IPS DF 6.9 (cell line): ENCODE data around the gene EVC.

Source experiments
- DNase-seq: peaks from one replicate; pipeline ENCODE4 v3.0.0-alpha.2; 2013; ENCODE audit warnings: low read depth, low spot score
- H3K27ac ChIP-seq: one replicate; pipeline ENCODE4 v1.5.1; 2013; ENCODE audit warnings: low read length, control low read depth
- H3K27me3 ChIP-seq: 2 replicates; pipeline ENCODE4 v1.6.1; 2013; ENCODE audit warnings: mild to moderate bottlenecking, low read length; ENCODE audit not compliant: control insufficient read depth, insufficient read depth
- H3K36me3 ChIP-seq: 2 replicates; pipeline ENCODE4 v1.6.1; 2013; ENCODE audit warnings: low read length; ENCODE audit not compliant: control insufficient read depth, insufficient read depth
- H3K4me1 ChIP-seq: 2 replicates; pipeline ENCODE4 v1.6.1; 2013; ENCODE audit warnings: low read length; ENCODE audit not compliant: control insufficient read depth, insufficient read depth
- H3K4me3 ChIP-seq: 2 replicates; pipeline ENCODE4 v1.5.1; 2013; ENCODE audit warnings: mild to moderate bottlenecking, low read length
- H3K9me3 ChIP-seq: 2 replicates; pipeline ENCODE4 v1.6.1; 2013; ENCODE audit warnings: low read length, inconsistent platforms; ENCODE audit not compliant: control insufficient read depth, insufficient read depth
- WGBS: extraction: QIAGEN DNeasy Blood & Tissue Kit; methylation state at CpG from one replicate; pipeline ENCODE4 v1.1.7; 2013; ENCODE audit warnings: mixed read lengths, missing lambda C conversion rate; ENCODE audit not compliant: insufficient read length, insufficient coverage; 5-methylcytosine and 5-hydroxymethylcytosine counted together

EVC gene

DNA sequence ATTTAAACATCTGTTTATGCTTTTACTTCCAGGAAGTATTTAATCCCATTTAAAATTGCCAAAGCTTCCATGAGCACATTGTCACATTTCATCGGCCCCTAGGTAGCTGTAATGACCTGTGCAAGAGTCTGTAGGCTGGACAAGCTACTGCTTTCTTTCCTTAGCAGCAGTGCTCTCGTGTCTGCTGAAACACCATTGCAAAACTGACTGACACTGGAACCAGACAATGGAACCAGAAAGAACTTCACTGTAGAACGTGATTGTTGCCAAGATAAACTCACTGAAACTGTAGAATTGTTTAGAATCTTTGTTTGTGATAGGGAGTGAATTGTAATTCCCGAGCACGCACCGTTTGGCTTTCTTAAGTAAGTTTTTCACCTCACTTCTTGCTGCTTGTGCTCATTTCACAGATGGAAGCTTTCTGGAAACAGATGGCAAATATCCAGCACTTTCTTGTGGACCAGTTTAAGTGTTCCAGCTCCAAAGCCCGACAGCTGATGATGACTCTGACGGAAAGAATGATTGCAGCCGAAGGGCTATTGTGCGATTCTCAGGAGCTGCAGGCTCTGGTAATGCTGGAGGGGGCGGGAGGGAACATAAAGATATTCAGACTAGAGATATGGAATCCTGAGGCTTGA, 36.9 kb downstream of the EVC start:
- H3K9me3 ChIP-seq: no peaks in the 10 kb centered on the region
- H3K27me3 ChIP-seq: no peaks in the 10 kb centered on the region
- H3K36me3 ChIP-seq: no peaks in the 10 kb centered on the region
- no peak overlapping the region for H3K27ac ChIP-seq
- no peak for DNase-seq
- peaks cover 9% of the 10 kb centered on the region for H3K4me1 ChIP-seq
- WGBS: no CpG with 5 or more reads among the region's 11 CpGs
- H3K4me3 ChIP-seq: no peak overlapping the region

DNA sequence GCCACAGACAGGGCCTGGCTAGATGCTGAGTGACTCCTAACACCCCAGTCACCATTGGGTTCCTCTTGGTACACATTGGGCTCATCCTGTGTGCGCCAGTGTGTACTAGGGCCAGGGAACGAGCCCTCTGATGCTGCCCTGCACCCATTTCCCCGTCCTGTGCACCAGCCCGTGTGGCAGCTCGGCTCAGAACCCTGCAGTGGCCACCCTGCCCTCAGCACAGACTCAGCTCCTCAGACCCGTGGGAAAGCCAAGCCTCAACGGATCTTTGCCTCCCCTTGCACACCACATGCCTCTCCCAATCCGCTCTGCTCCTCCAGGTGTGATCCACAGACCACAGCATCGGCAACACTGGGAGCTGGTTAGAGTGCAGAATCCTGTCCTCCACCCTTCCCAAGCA, 38.6 kb downstream of the EVC start:
- no CpG with 5 or more reads among the region's 9 CpGs for WGBS
- no peaks in the 10 kb centered on the region for H3K9me3 ChIP-seq
- H3K27me3 ChIP-seq: no peaks in the 10 kb centered on the region
- H3K4me1 ChIP-seq: peaks cover 12% of the 10 kb centered on the region
- no peak overlapping the region for H3K27ac ChIP-seq
- peaks cover 4% of the 10 kb centered on the region; the same call in 1 of the 2 replicates for H3K36me3 ChIP-seq
- H3K4me3 ChIP-seq: no peak overlapping the region
- no peak for DNase-seq

DNA sequence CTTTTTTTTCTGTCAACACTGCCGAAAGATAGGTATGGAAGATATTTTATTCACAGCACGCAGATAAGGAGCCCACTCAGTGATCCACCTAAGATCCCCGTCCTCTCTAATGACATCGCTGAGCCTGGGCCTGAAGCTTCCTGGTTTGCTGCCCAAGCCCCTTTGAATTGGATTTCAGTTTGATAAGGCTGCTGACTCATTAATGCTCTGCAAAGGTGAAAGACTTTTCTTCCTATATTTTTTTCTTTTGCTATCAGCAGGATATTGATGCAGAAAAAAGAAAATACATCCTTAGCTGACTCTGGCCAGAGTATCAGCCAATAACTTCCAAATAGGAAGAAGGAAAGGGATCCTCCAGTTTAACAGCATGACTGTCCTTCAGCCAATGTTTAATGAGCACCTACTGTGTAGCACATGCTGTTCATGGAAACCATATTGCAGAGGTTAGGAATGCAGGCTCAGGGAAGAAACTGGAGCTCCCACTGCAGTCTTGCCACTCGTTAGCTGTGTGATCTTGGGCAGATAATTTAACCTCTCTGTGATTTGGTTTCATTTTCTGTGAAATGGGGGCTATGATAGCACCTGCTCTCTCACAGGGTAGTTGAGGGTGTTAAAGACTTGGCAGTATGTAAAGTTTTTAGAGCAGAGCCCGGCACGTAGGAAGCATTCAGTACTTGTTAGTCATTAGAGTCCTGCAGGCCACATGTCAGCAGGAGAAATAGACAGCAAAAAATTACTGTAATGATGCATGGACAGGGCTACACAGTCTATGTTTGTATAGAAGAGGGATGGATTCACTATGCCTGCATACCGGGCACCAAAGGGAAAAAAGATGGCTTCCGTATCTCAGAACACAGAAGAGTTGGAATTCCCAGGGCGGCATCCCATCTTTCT, 39.3 kb downstream of the EVC start:
- no peak for DNase-seq
- H3K27ac ChIP-seq: no peak overlapping the region
- H3K4me3 ChIP-seq: no peak overlapping the region
- peaks cover 6% of the 10 kb centered on the region; the same call in 1 of the 2 replicates for H3K36me3 ChIP-seq
- no CpG with 5 or more reads among the region's 10 CpGs for WGBS
- H3K27me3 ChIP-seq: no peaks in the 10 kb centered on the region
- no peaks in the 10 kb centered on the region for H3K9me3 ChIP-seq
- H3K4me1 ChIP-seq: peaks cover 12% of the 10 kb centered on the region

DNA sequence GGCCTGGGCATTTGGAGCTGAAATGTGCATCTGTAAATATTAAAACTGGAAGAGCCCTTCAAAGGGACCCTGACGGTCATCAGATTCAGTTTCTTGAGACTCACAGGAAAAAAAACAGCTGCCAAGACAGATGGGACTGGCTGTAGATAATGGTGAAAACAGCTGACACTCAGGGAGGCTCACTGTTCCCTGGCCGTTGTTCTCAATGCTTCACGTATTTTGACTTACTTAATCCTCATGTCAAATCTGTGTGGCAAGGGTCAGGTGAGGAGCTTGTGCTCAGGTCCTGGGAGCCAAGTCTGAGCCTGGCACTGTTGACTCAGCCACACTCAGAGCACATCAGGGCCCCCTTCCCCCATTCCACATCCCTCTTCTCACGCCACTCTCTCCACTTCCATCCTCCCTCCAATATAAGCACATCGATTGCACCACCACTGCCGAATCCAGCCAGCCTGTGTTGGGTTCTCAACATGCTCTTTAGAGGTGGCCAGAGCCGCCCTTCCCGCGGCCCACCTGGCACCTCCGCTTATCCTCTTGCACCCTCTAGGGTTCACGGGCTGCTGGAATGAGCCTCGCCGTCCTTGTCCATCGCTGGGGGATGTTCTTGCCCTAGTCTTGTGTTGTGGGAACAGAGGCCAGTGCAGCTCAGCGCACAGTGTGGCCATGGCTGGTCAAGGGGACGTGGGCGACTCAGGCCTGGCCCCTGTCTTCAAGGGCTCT, 40.1 kb downstream of the EVC start:
- WGBS: no CpG with 5 or more reads among the region's 17 CpGs
- Histone ChIP-seq H3K4me1 (peaks cover 12% of the 10 kb centered on the region), H3K36me3 (peaks cover 7% of the 10 kb centered on the region; the same call in 1 of the 2 replicates), H3K4me3 (no peak overlapping the region), H3K9me3 (no peaks in the 10 kb centered on the region), H3K27me3 (no peaks in the 10 kb centered on the region), H3K27ac (no peak overlapping the region)
- no peak for DNase-seq

DNA sequence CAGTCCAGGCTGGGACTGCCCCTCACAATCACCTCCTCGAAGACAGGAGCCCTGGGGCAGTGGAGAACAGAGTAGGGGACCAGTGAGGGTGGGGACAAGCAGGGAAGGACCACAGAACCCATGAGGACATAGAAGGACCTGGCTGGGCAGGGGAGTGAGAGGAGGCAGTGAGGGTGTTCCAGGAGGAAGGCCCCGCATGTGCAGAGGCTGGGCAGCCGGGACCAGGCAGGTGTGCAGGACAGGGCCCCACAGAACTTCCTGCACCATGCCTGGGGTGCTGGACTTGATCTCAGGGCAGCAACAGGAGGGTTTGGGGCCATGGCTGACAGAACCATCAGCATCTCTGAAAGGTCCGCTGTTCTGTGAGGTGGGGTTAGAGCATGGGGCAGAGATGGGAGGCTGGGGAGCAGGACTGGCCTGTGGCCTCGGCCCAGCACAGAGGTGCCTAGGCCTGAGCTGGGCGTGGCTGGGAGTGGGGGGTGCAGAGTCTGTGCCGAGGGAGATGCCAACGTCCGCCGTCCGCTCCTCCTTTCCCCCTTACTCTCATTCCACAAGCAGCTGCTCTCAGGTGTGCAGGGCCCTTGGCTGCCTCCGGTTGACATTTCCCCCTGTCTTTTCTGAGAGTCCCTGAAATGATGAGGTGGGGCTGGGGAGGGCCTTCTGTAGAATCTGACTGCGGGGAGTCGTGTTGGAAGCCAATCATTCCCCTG, 40.8 kb downstream of the EVC start:
- Histone ChIP-seq H3K4me3 (no peak overlapping the region), H3K9me3 (no peaks in the 10 kb centered on the region), H3K4me1 (peaks cover 12% of the 10 kb centered on the region), H3K36me3 (peaks cover 11% of the 10 kb centered on the region), H3K27ac (peak overlapping the region; percentile 17), H3K27me3 (no peaks in the 10 kb centered on the region)
- WGBS: no CpG with 5 or more reads among the region's 14 CpGs
- no peak for DNase-seq

DNA sequence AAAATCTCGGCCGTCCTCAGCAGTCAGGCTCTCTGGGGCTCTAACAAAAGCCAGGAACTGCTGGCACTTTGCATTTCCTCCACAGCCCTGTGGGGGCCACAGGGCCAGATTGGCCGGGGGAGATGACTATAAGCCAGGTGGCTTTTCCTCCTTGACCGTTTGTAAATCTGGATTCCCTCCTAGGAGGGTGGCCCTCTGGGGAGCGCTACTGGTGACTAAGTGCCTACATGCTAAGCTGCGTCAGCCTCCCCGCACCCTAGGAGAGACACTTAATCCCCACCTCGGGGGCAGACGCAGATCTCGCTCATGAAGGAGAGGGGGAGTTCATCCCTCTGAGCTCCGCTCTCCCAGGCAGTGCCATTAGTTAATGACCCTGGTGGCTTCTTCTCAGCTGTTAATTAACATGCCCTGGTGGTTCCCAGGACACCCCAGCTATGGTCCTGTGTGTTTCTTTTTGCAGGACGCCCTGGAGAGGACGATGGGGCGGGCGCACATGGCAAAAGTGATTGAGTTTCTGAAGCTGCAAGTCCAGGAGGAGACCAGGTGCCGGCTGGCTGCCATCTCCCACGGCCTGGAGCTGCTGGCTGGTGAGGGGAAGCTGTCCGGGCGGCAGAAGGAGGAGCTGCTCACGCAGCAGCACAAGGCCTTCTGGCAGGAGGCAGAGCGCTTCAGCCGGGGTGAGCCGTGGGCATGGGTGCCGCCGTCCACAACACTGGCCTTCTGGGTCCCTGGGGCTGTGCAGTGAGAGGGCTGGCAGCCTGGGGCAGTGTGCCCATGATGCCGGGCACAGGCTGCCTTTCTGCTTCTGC, 41.6 kb downstream of the EVC start:
- Histone ChIP-seq H3K36me3 (peaks cover 14% of the 10 kb centered on the region), H3K4me1 (peaks cover 12% of the 10 kb centered on the region), H3K27me3 (no peaks in the 10 kb centered on the region), H3K9me3 (no peaks in the 10 kb centered on the region), H3K27ac (no peak overlapping the region), H3K4me3 (no peak overlapping the region)
- WGBS: no CpG with 5 or more reads among the region's 26 CpGs
- DNase-seq: peak; percentile 79

DNA sequence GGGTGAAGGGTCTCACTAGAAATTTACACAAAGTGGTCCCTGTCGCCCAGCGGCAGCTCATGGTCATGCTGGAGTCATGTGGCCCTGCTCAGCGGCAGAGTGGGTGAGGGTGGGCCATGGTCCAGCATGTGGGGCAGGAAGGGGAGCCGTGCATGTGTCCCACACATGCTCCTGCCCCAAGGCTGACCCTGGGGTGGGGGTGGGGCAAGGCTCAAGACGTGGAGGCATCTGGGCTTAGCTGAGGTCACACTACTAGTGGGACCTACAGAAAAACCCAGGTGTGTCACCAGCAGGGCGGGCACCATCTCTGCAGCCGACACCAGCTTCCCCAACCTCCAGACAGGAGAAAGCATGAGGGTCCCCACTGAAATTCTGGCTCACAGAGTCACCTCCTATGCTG, 42.4 kb downstream of the EVC start:
- H3K27me3 ChIP-seq: no peaks in the 10 kb centered on the region
- no CpG with 5 or more reads among the region's 7 CpGs for WGBS
- H3K9me3 ChIP-seq: no peaks in the 10 kb centered on the region
- DNase-seq: no peak
- H3K27ac ChIP-seq: no peak overlapping the region
- H3K4me3 ChIP-seq: no peak overlapping the region
- H3K36me3 ChIP-seq: peaks cover 14% of the 10 kb centered on the region
- peaks cover 12% of the 10 kb centered on the region for H3K4me1 ChIP-seq

DNA sequence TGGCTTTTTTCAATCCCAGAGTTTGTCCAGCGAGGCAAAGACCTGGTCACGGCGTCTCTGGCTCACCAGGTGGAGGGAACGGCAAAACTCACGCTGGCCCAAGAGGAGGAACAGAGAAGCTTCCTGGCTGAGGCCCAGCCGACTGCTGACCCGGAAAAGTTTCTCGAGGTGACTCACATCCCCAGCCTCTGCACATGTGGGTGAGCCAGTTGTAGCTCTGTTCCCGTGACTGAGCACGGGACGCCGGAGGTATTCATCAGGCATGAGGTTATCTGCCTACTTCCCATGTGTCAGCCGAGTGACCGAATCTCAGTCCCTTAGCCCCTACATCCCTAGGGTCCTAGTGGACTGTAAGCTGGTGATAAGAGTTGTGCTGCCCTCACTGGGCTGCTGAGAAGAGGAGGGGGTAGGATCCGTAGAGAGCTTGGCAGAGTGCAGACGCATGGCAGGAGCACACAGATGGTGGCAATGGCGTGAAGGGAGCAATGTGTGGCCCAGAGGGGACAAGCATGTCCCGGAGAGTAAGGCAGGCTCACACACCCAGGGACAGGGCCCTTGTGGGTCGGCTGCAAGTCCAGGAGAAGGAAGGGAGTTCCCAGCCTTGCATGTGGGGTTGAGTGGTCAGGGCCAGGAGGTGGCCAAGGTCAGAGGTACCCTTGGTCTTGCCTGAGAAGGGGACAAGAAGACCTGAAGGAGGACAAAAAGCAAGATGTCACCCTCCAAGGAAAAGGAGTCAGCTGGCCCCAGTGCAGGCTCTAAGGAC, 42.9 kb downstream of the EVC start:
- no peaks in the 10 kb centered on the region for H3K27me3 ChIP-seq
- H3K4me3 ChIP-seq: no peak overlapping the region
- DNase-seq: no peak
- no peak overlapping the region for H3K27ac ChIP-seq
- peaks cover 14% of the 10 kb centered on the region for H3K36me3 ChIP-seq
- H3K9me3 ChIP-seq: no peaks in the 10 kb centered on the region
- peaks cover 12% of the 10 kb centered on the region for H3K4me1 ChIP-seq
- no CpG with 5 or more reads among the region's 19 CpGs for WGBS

DNA sequence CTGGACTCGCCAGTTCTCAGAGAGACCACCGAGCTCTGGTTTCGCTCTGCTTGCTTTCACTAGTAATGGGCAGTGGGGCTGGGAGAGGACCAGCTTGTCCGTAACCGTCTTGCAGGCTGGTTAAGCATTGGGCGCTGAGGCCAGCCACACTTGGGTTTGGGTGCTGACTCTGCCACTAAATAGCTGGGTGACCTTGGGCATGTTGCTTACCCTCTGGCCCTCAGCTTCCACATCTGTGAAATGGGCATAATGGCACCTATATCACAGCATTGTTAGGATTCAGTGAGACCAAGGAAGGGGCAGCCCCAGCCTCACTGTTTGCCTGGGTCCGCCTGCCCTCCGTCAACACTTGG, 43.5 kb downstream of the EVC start:
- no peaks in the 10 kb centered on the region for H3K27me3 ChIP-seq
- no peaks in the 10 kb centered on the region for H3K9me3 ChIP-seq
- WGBS: no CpG with 5 or more reads among the region's 8 CpGs
- peaks cover 14% of the 10 kb centered on the region for H3K36me3 ChIP-seq
- H3K27ac ChIP-seq: no peak overlapping the region
- no peak for DNase-seq
- H3K4me1 ChIP-seq: peaks cover 12% of the 10 kb centered on the region
- H3K4me3 ChIP-seq: no peak overlapping the region
